Measurements from ENCODE around the gene ESYT2.

Gene ESYT2

GRCh38 chr7:158802535-158803366 is 26.6 kb downstream of the ESYT2 start:
- DNase-seq (ENCODE audit: low spot score): no peak

DNA sequence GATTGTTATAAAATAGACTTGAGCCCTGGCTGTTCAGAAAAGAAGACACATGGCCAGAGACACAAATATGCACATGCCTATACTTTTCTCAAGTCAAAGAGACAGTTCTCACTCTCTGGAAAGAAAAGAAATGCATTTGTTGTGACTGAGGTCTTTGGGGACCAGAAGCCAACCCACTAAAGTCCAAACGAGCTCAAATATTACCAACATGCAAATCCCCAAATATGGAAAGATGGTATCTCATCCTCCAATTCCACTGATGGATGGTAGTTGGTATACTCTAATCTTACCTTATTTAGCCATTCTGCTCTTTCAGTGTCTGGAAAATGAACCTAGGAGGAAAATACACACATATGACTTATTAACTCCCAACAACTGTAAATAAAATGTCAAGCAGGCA is 30.6 kb downstream of the ESYT2 start:
- no peak for DNase-seq (ENCODE audit: low spot score)

- DNase-seq (ENCODE audit: low spot score): no peak
Observed at GRCh38 chr7:158796667-158797066, 32.6 kb downstream of the ESYT2 start.

- no peak for DNase-seq (ENCODE audit: low spot score)
Observed at GRCh38 chr7:158795272-158795671, 34.0 kb downstream of the ESYT2 start.

- no peak for DNase-seq (ENCODE audit: low spot score)
Observed at GRCh38 chr7:158791107-158791506, 38.2 kb downstream of the ESYT2 start.

DNA sequence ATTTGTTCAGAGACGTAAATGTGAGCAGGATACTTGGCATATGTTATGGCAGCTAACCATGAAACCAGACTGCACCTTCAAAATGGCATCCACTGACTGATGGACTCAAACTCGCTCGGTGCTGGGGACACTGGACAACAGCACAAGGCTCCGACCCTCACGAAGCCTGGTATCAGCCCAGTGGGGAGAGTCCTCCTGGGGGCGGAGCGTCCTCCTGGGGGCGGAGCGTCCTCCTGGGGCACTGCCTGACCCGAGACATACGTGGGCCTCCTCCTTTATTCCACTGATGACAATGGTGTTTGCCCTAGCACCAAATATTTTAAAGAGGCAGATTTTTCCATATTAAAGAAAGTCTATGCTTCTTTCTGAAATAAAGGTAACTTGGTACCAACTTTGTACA is 39.5 kb downstream of the ESYT2 start:
- no peak for DNase-seq (ENCODE audit: low spot score)

DNA sequence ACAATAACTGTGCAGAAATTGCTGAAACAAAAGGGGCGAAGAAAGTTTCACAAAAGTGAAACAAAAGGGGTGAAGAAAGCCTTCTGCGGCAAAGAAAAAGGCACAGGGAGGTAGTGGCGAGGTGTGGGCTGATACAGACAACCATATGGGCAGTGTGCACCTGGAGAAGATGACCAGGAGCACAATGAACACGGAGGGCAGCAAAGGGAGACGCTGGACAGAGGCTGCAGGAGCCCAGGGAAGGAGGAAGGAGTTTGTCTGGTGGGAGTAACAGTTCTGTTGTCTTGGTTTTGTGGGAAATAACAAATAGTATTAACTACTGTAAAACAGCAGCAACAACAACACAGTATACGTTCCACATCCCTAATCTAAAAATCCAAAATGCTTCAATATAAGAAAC is 42.4 kb downstream of the ESYT2 start:
- no peak for DNase-seq (ENCODE audit: low spot score)

GRCh38 chr7:158784270-158784669 is 45.0 kb downstream of the ESYT2 start:
- no peak for DNase-seq (ENCODE audit: low spot score)

GRCh38 chr7:158783595-158783994 is 45.7 kb downstream of the ESYT2 start:
- no peak for DNase-seq (ENCODE audit: low spot score)

DNA sequence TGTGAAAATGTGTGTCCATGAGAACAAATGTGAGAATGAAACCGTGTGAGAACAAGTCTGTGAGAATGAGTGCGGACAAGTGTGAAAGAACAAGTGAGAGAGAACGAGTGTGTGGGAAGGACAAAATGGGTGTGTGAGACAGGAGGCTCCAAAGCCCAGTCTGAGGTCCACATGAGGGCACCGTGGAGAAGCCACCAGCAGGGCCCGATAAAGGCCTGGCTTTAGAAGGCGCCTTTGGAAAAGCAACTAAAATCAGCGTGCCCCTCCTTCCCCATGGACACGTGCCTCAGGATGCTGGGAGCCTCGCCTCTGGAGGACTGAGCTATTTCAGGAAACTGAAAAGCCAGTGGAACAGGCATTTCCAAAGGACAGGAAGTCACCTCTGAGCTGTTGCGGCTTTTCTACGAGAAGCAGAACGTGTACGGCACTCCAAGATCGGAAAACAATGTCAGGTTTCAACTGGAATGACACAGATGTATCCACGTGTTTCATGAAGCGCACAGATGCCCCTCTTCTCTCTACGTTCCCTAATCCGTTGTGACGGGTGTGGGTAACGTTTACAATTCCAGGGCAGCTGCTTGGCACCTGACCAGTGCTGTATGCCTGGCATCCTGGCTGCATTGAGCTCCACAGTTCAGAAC is 46.4 kb downstream of the ESYT2 start:
- DNase-seq (ENCODE audit: low spot score): no peak

DNA sequence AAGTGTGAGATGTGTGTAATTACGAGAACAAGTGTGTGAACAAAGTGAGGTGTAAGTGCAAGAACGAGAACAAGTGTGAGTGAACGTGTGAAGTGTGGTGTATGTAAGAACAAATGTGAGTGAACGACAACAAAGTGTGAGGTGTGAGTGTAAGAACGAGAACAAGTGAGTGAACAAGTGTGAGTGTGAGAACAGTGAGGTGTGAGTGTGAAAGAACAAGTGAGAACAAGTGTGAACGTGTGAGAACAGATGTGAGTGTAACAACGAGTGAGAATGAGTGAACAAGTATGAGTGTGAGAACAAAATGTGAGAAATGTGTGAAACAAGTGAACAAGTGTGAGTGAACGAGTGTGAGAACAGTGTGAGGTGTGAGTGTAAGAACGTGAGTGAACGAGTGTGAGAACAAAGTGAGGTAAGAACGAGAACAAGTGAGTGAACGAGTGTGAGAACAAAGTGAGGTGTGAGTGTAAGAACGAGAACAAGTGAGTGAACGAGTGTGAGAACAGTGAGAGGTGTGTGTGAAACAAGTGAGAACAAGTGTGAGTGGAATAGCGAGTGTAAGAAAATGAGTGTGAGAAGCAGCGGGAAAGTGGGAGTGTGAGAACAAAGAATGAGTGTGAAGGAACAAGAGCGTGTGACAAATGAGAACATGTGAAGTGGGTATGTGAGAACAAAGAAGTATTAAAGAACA is 47.2 kb downstream of the ESYT2 start:
- no peak for DNase-seq (ENCODE audit: low spot score)

DNA sequence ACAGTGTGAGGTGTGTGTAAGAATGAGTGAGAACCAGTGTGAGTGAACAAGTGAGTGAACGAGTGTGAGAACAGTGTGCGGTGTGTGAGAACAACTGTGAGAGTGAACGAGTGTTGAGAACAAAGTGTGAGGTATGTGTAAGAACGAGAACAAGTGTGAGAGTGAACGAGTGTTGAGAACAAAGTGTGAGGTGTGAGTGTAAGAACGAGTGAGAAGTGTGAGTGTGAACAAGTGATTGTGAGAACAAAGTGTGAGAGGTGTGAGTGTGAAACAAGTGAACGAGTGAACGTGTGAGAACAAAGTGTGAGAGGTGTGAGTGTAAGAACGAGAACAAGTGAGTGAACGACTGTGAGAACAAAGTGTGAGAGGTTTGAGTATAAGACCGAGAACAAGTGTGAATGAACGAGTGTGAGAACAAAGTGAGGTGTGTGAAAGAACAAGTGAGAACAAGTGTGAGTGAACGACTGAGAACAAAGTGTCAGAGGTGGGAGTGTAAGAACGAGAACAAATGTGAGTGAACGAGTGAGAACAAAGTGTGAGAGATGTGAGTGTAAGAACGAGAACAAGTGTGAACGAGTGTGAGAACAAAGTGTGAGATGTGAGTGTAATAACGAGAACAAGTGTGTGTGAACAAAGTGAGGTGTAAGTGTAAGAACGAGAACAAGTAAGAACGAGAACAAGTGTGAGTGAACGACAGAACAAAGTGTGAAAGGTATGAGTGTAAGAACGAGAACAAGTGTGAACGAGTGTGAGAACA is 47.9 kb downstream of the ESYT2 start:
- no peak for DNase-seq (ENCODE audit: low spot score)

GRCh38 chr7:158779061-158780000 is 50.0 kb downstream of the ESYT2 start:
- no peak for DNase-seq (ENCODE audit: low spot score)

GRCh38 chr7:158778471-158778870 is 50.8 kb downstream of the ESYT2 start:
- no peak for DNase-seq (ENCODE audit: low spot score)

DNA sequence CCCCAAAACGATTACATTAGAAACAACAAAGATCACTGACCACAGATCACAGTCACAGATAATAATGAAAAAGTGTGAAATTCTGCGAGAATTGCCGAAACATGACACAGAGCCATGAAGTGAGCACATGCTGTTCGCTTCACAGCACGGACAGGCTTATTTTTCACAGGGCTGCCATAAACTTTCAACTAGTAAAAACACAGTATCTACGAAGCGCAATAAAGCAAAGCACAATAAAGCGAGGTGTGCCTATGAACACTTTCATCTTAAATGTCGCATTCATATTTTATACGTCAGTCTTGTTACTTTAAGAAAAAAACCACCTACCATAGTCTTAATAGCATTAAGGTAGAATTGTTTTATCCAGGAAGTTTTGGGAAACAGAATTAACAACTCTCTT is 51.5 kb downstream of the ESYT2 start:
- no peak for DNase-seq (ENCODE audit: low spot score)

GRCh38 chr7:158776474-158776873 is 52.8 kb downstream of the ESYT2 start:
- no peak for DNase-seq (ENCODE audit: low spot score)

DNA sequence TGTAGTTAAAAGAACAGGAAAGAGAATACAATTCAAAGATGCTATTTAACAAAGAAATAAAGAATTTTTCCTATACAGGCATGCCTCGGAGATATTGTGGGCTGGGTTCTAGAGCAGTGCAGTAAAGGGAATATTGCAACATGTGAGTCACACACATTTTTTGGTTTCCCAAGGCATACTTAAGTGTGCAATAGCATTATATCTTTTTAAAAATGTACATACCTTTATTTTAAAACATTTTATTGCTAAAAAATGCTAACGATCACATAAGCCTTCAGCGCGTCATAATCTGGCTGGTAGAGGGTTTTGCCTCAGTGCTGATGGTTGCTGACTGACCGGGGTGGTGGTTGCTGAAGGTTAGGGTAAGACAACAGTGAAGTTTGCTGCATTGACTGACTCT is 54.4 kb downstream of the ESYT2 start:
- DNase-seq (ENCODE audit: low spot score): no peak

GRCh38 chr7:158772916-158773315 is 56.4 kb downstream of the ESYT2 start:
- DNase-seq (ENCODE audit: low spot score): no peak

GRCh38 chr7:158771213-158771834 is 58.0 kb downstream of the ESYT2 start:
- no peak for DNase-seq (ENCODE audit: low spot score)

GRCh38 chr7:158767707-158768106 is 61.6 kb downstream of the ESYT2 start:
- DNase-seq (ENCODE audit: low spot score): no peak
